CD4-positive, alpha-beta T cell treated with Interleukin-21 for 1 hour (primary cell): ENCODE measurements around the gene ZNF518B.
"Not testable (repeated sequence)": the region's sequence is repeated elsewhere in the genome, so short reads cannot be mapped to it uniquely, and the experiment has no call there.

Experiments
- DNase-seq: peaks from one replicate; pipeline ENCODE4 v3.0.0-alpha.2; 2020

ZNF518B gene

GRCh38 chr4:10456595-10457254, 501 bp downstream of the ZNF518B start:
- peak; percentile 66 for DNase-seq

GRCh38 chr4:10456260-10456594, 999 bp downstream of the ZNF518B start:
- no peak for DNase-seq

- no peak for DNase-seq
These were observed 2.1 kb downstream of the ZNF518B start for GRCh38 chr4:10455133-10455532.

GRCh38 chr4:10454726-10455125, 2.5 kb downstream of the ZNF518B start:
- no peak for DNase-seq

- no peak for DNase-seq
These were observed 3.1 kb downstream of the ZNF518B start for GRCh38 chr4:10454121-10454520.

GRCh38 chr4:10448991-10449390, 8.2 kb downstream of the ZNF518B start:
- DNase-seq: no peak

GRCh38 chr4:10442976-10443375, 14.2 kb downstream of the ZNF518B start:
- no peak for DNase-seq

- no peak for DNase-seq
These were observed 15.7 kb downstream of the ZNF518B start for GRCh38 chr4:10441512-10441911.

- no peak for DNase-seq
These were observed 18.3 kb downstream of the ZNF518B start for GRCh38 chr4:10438924-10439323.

- DNase-seq: no peak
These were observed 19.5 kb downstream of the ZNF518B start for GRCh38 chr4:10437735-10438134.

GRCh38 chr4:10427680-10428079, 29.5 kb downstream of the ZNF518B start:
- not testable (repeated sequence) for DNase-seq

GRCh38 chr4:10421344-10422055, 35.7 kb downstream of the ZNF518B start:
- DNase-seq: no peak

- no peak for DNase-seq
These were observed 39.5 kb downstream of the ZNF518B start for GRCh38 chr4:10417740-10418139.

- DNase-seq: no peak
These were observed 40.8 kb downstream of the ZNF518B start for GRCh38 chr4:10416441-10416840.

- no peak for DNase-seq
These were observed 44.0 kb downstream of the ZNF518B start for GRCh38 chr4:10413177-10413576.

GRCh38 chr4:10405672-10406071, 51.6 kb downstream of the ZNF518B start:
- no peak for DNase-seq

- DNase-seq: peak; percentile 28
These were observed 53.4 kb downstream of the ZNF518B start for GRCh38 chr4:10403633-10404445.

GRCh38 chr4:10395971-10396580, 61.1 kb downstream of the ZNF518B start:
- no peak for DNase-seq
